ENCODE measurements around the gene FAM181A. TPM values are rescaled to one million over a fixed set of nuclear protein-coding genes. Genes with fewer than 3 reads are reported as not detected.
A peak's percentile ranks its signal among the peaks of the same experiment; 100 is the strongest.

FAM181A gene
- polyA plus RNA-seq, 1 donor (not counting 4 experiments of a cell fraction or from before 2014, with no cell fraction given), result 0.04 TPM

- H3K27ac ChIP-seq (ENCODE audit: control insufficient read depth, insufficient read depth, low read length), result no peak overlapping the region
- DNase-seq (ENCODE audit: low read depth, low spot score) (no peak), FAIRE-seq (no peak)
- dilution Hi-C loops (cut with MboI; ENCODE audit: extremely low pct_ligation_motif_present, low sequenced_read_pairs), result no loop called here
- H3K9ac ChIP-seq (ENCODE audit: control insufficient read depth, extremely low read depth, insufficient read depth, low read length), result no peak overlapping the region
- peak overlapping the region; percentile 54 for H2AFZ ChIP-seq (ENCODE audit: control insufficient read depth, low read length)
- H3K79me2 ChIP-seq (ENCODE audit: control insufficient read depth, insufficient read depth, low read length), result no peaks in the 10 kb centered on the region
- no peaks in the 10 kb centered on the region for H3K9me1 ChIP-seq (ENCODE audit: control insufficient read depth, extremely low read depth, insufficient read depth, low read length)
- peaks cover 17% of the 10 kb centered on the region for H3K4me1 ChIP-seq (ENCODE audit: control insufficient read depth, extremely low read depth, insufficient read depth, low read length)
- peaks cover 2% of the 10 kb centered on the region for H4K20me1 ChIP-seq (ENCODE audit: control insufficient read depth, extremely low read depth, insufficient read depth, low read length)
- H3K4me2 ChIP-seq (ENCODE audit: control insufficient read depth, extremely low read depth, insufficient read depth, low read depth, low read length), result peak overlapping the region; percentile 37
- H3K4me3 ChIP-seq (ENCODE audit: control insufficient read depth in 2 of 3, extremely low read depth in 1 of 3, insufficient read depth in 2 of 3, low read depth in 1 of 3, low read length in 3 of 3), result peak overlapping the region in 1 of 3 experiments; percentile 20
- peaks cover 8% of the 10 kb centered on the region for H3K27me3 ChIP-seq (ENCODE audit: control insufficient read depth, extremely low read depth, insufficient read depth, low read length)
- H3K36me3 ChIP-seq (ENCODE audit: control insufficient read depth in 2 of 2, extremely low read depth in 1 of 2, insufficient read depth in 2 of 2, low read length in 2 of 2), result no peaks in the 10 kb centered on the region
- peak; percentile 10 for TF ChIP-seq EZH2 (IDR thresholded peaks at IDR 0.05; ENCODE audit: low read length)
- TF ChIP-seq CTCF (optimal IDR thresholded peaks at IDR 0.05 in 1 of 3, IDR thresholded peaks at IDR 0.05 in 1 of 3, conservative IDR thresholded peaks at IDR 0.05 in 1 of 3; ENCODE audit: extremely low read depth in 1 of 3, insufficient read depth in 2 of 3, low read length in 3 of 3), result no peak
- H3K9me3 ChIP-seq (ENCODE audit: control insufficient read depth, low read depth, low read length), result no peaks in the 10 kb centered on the region
Observed at GRCh38 chr14:93938751-93939303, 11.7 kb downstream of the FAM181A start.

- dilution Hi-C loops (cut with MboI; ENCODE audit: extremely low pct_ligation_motif_present, low sequenced_read_pairs), result no loop called here
- H3K9me1 ChIP-seq (ENCODE audit: control insufficient read depth, extremely low read depth, insufficient read depth, low read length), result no peaks in the 10 kb centered on the region
- no peaks in the 10 kb centered on the region for H3K36me3 ChIP-seq (ENCODE audit: control insufficient read depth in 2 of 2, extremely low read depth in 1 of 2, insufficient read depth in 2 of 2, low read length in 2 of 2)
- H3K27ac ChIP-seq (ENCODE audit: control insufficient read depth, insufficient read depth, low read length), result no peak overlapping the region
- H4K20me1 ChIP-seq (ENCODE audit: control insufficient read depth, extremely low read depth, insufficient read depth, low read length), result peaks cover 2% of the 10 kb centered on the region
- peak overlapping the region; percentile 37 for H3K4me2 ChIP-seq (ENCODE audit: control insufficient read depth, extremely low read depth, insufficient read depth, low read depth, low read length)
- H3K4me3 ChIP-seq (ENCODE audit: control insufficient read depth in 2 of 3, extremely low read depth in 1 of 3, insufficient read depth in 2 of 3, low read depth in 1 of 3, low read length in 3 of 3), result peak overlapping the region in 1 of 3 experiments; percentile 20
- H3K9me3 ChIP-seq (ENCODE audit: control insufficient read depth, low read depth, low read length), result no peaks in the 10 kb centered on the region
- no peaks in the 10 kb centered on the region for H3K79me2 ChIP-seq (ENCODE audit: control insufficient read depth, insufficient read depth, low read length)
- no peak overlapping the region for H3K9ac ChIP-seq (ENCODE audit: control insufficient read depth, extremely low read depth, insufficient read depth, low read length)
- no peak for FAIRE-seq
- no peak for DNase-seq (ENCODE audit: low read depth, low spot score)
- peaks cover 8% of the 10 kb centered on the region for H3K27me3 ChIP-seq (ENCODE audit: control insufficient read depth, extremely low read depth, insufficient read depth, low read length)
- H3K4me1 ChIP-seq (ENCODE audit: control insufficient read depth, extremely low read depth, insufficient read depth, low read length), result peaks cover 17% of the 10 kb centered on the region
- peak overlapping the region; percentile 54 for H2AFZ ChIP-seq (ENCODE audit: control insufficient read depth, low read length)
- TF ChIP-seq CTCF (optimal IDR thresholded peaks at IDR 0.05 in 1 of 3, IDR thresholded peaks at IDR 0.05 in 1 of 3, conservative IDR thresholded peaks at IDR 0.05 in 1 of 3; ENCODE audit: extremely low read depth in 1 of 3, insufficient read depth in 2 of 3, low read length in 3 of 3), result peak; percentile 53 to 85 (median 83)
- peak; percentile 38 for TF ChIP-seq EZH2 (IDR thresholded peaks at IDR 0.05; ENCODE audit: low read length)
Observed at GRCh38 chr14:93939304-93940229, 12.4 kb downstream of the FAM181A start.

All from keratinocyte (primary cell).